NT2/D1 (cell line): ENCODE measurements around the gene RNASE7.
"Not testable (repeated sequence)": the region's sequence is repeated elsewhere in the genome, so short reads cannot be mapped to it uniquely, and the experiment has no call there.

Experiments
- DNase-seq: peaks from one replicate; pipeline ENCODE4 v3.0.0-alpha.2; 2011; ENCODE audit warnings: low read depth, low spot score
- H3K27me3 ChIP-seq: 2 replicates; pipeline ENCODE4 v1.6.0; 2011; ENCODE audit warnings: mild to moderate bottlenecking; ENCODE audit not compliant: insufficient read length, insufficient read depth
- H3K36me3 ChIP-seq: 2 replicates; pipeline ENCODE4 v1.6.1; 2011; ENCODE audit warnings: mild to moderate bottlenecking, low read length, mixed read lengths; ENCODE audit not compliant: insufficient read depth, insufficient read length
- H3K4me1 ChIP-seq: 2 replicates; pipeline ENCODE4 v1.5.1; 2011; ENCODE audit not compliant: insufficient read depth, insufficient read length
- H3K4me3 ChIP-seq: 2 replicates; pipeline ENCODE4 v1.5.1; 2011; ENCODE audit warnings: low read depth; ENCODE audit not compliant: insufficient read length
- H3K9ac ChIP-seq: 2 replicates; pipeline ENCODE4 v1.6.0; 2011; ENCODE audit warnings: low read depth; ENCODE audit not compliant: insufficient read length
- H3K9me3 ChIP-seq: 2 replicates; pipeline ENCODE4 v1.5.1; 2011; ENCODE audit warnings: mild to moderate bottlenecking, low read length; ENCODE audit not compliant: insufficient read depth
- SUZ12 ChIP-seq: IDR thresholded peaks from 2 replicates; pipeline ENCODE4 v1.6.1; 2011; ENCODE audit not compliant: insufficient read length, insufficient read depth; ENCODE audit errors: extremely low read depth
- YY1 ChIP-seq: IDR thresholded peaks from 2 replicates; pipeline ENCODE4 v1.6.1; 2011; ENCODE audit not compliant: insufficient read length, insufficient read depth
- ZNF274 ChIP-seq: IDR thresholded peaks from 2 replicates; pipeline ENCODE4 v1.6.1; 2011; ENCODE audit warnings: mild to moderate bottlenecking, low read depth, low read length

The RNASE7 gene

DNA sequence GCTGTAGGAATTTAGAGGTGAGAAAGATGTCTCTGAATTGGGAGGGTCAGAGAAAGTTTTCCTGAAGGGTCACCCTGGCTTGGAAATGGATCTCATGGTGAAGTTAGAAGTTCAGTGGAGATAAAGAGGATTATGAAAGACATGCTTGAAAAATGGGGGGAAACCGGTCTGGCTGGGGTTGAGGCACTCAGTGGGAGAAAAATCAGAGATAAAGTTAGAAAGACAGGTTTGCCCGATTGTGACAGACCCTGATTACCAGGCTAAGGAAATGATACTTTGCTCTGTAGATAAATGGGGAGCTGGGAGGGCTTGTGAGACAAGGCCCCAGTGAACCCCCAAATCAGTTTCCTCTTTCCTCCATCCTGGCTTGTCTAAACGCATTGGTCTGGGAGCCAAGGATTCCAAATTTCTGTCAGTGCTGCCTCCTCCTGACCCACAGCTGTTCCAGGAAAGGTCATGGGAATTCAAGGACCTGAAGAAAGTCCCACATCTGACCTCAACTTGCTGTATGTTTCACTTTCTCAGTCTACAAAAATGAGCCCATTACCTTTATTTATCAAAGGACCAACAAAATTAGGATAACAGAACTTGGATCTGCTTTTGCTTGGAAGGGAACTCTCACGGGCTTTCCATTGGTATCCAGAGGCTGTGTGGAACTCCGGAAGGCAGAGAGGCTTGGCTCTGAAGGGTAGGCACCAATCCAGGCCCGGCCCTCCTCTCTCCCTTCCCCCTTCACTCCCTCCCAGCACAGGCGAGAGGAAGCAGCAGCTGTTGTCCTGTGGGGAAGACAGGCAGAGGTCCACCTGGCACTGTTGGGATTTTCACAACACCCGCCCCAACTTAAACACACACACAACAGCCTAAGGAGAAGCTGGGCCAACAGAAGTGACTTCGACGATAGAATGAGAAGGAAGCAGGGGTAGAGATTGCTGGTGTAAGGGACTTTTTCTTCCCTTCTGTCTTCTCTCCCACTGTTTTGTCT is 3.4 kb upstream of the RNASE7 start:
- H3K4me1 ChIP-seq: no peaks in the 10 kb centered on the region
- H3K4me3 ChIP-seq: no peak overlapping the region
- no peaks in the 10 kb centered on the region for H3K9me3 ChIP-seq
- H3K27me3 ChIP-seq: no peaks in the 10 kb centered on the region
- DNase-seq: no peak
- H3K9ac ChIP-seq: no peak overlapping the region
- H3K36me3 ChIP-seq: no peaks in the 10 kb centered on the region
- TF ChIP-seq ZNF274 (no peak), SUZ12 (no peak), YY1 (no peak)

DNA sequence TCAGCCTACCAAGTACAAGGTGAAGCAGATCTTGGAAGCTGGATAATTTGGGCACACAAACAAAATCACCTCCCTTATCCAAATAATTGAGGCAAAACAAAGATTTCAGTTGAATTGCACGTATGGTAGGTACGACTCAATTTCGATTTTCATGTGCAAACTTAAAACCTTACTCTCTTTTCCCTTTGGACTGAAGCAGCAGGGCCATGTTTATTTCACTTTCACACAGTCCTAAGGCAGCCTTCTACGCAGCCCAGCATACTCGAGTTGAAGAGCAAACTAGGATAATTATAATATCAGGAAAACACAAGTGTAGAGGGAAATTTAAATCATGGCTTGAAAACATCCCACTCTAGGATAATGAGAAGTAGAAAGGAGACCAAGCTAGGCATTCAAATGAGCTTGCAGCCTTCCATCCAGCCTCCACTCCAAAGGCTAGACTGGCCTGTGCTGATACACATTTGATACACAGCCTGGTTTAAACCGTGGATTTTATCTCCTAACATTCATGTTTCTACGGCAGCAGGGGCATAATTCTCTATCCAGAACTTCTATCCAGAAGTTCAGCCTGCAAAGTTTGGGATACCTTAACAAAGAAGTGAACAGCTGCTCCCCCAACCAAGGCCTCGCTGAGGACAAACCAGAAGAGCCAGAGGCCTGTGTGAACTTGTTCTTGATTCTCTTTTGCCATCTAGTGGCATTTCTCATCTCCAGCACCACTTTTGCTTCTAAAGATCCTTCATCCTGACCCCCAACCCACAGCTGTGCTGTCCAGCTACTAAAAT is 2.4 kb upstream of the RNASE7 start:
- H3K27me3 ChIP-seq: no peaks in the 10 kb centered on the region
- peaks cover 3% of the 10 kb centered on the region for H3K4me1 ChIP-seq
- no peak for TF ChIP-seq YY1
- no peak for TF ChIP-seq SUZ12
- no peak for TF ChIP-seq ZNF274
- no peak overlapping the region for H3K9ac ChIP-seq
- DNase-seq: no peak
- H3K36me3 ChIP-seq: no peaks in the 10 kb centered on the region
- H3K4me3 ChIP-seq: no peak overlapping the region
- no peaks in the 10 kb centered on the region for H3K9me3 ChIP-seq

DNA sequence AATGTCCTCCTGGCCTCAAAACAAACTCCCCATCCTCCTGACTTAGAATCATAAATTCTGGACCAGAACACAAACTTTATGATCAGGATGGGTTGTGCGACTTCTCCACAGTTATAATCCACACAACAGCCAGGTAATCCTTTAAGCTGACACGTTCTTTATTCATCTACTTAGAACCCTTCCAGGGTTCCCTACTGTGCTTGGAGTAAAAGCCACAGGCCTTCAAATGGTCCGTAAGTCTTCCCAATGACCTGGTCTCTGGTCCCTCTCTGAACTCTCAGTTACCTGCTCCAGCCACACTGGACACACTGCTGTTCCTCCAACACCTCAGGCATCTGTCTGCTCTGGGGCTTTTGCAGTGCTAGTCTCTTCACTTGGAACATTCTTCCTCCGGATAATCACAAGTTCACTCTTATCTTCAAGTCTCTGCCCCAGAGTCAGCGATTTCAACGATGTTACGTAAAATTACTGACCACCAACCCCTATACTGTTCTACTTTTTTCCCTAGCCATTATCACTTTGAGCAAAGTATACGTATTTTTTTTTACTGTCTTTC is 1.7 kb upstream of the RNASE7 start:
- Histone ChIP-seq H3K27me3 (no peaks in the 10 kb centered on the region), H3K4me1 (peaks cover 3% of the 10 kb centered on the region), H3K9me3 (no peaks in the 10 kb centered on the region), H3K4me3 (no peak overlapping the region), H3K9ac (no peak overlapping the region), H3K36me3 (no peaks in the 10 kb centered on the region)
- DNase-seq: no peak
- no peak for TF ChIP-seq ZNF274
- TF ChIP-seq YY1: no peak
- TF ChIP-seq SUZ12: no peak

DNA sequence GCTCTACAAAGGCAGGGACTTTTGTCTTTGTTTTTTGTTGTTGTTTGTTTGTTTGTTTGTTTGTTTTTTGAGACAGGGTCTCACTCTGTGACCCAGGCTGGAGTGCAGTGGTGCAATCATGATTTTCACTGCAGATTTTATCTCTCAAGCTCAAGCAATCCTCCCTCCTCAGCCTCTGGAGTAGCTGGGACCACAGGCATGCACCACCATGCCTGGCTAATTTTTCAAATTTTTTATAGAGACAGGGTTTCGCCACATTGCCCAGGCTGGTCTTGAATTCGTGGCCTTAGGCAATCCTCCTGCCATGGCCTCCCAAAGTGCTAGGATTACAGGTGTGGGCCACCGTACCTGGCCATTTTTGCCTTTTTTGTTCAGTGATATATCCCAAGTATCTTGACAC is 1.2 kb upstream of the RNASE7 start:
- H3K9ac ChIP-seq, H3K4me1 ChIP-seq, H3K36me3 ChIP-seq, H3K9me3 ChIP-seq, DNase-seq, H3K4me3 ChIP-seq, H3K27me3 ChIP-seq: not testable (repeated sequence)

DNA sequence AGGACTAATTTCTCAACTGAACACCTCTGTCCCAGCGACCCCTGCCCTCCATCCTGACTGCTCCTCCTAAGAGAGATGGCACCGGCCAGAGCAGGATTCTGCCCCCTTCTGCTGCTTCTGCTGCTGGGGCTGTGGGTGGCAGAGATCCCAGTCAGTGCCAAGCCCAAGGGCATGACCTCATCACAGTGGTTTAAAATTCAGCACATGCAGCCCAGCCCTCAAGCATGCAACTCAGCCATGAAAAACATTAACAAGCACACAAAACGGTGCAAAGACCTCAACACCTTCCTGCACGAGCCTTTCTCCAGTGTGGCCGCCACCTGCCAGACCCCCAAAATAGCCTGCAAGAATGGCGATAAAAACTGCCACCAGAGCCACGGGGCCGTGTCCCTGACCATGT is 756 bp downstream of the RNASE7 start:
- H3K9me3 ChIP-seq: no peaks in the 10 kb centered on the region
- no peaks in the 10 kb centered on the region for H3K36me3 ChIP-seq
- peaks cover 3% of the 10 kb centered on the region for H3K4me1 ChIP-seq
- no peak for TF ChIP-seq ZNF274
- no peak for TF ChIP-seq YY1
- TF ChIP-seq SUZ12: no peak
- no peak overlapping the region for H3K4me3 ChIP-seq
- H3K9ac ChIP-seq: no peak overlapping the region
- DNase-seq: no peak
- no peaks in the 10 kb centered on the region for H3K27me3 ChIP-seq

DNA sequence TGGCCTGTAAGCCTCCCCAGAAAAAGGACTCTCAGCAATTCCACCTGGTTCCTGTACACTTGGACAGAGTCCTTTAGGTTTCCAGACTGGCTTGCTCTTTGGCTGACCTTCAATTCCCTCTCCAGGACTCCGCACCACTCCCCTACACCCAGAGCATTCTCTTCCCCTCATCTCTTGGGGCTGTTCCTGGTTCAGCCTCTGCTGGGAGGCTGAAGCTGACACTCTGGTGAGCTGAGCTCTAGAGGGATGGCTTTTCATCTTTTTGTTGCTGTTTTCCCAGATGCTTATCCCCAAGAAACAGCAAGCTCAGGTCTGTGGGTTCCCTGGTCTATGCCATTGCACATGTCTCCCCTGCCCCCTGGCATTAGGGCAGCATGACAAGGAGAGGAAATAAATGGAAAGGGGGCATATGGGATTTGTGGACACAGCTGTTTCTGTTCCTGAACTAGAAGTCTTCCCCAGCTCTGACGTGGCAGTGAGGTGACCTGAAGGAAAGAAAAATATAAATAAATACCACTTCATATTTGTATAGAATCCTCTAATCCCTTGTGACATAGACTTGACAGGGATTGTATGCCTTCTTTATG is 1.3 kb downstream of the RNASE7 start:
- no peaks in the 10 kb centered on the region for H3K9me3 ChIP-seq
- H3K36me3 ChIP-seq: no peaks in the 10 kb centered on the region
- no peak overlapping the region for H3K4me3 ChIP-seq
- H3K27me3 ChIP-seq: no peaks in the 10 kb centered on the region
- H3K9ac ChIP-seq: no peak overlapping the region
- no peak for DNase-seq
- TF ChIP-seq YY1 (no peak), SUZ12 (no peak), ZNF274 (no peak)
- peaks cover 3% of the 10 kb centered on the region for H3K4me1 ChIP-seq

DNA sequence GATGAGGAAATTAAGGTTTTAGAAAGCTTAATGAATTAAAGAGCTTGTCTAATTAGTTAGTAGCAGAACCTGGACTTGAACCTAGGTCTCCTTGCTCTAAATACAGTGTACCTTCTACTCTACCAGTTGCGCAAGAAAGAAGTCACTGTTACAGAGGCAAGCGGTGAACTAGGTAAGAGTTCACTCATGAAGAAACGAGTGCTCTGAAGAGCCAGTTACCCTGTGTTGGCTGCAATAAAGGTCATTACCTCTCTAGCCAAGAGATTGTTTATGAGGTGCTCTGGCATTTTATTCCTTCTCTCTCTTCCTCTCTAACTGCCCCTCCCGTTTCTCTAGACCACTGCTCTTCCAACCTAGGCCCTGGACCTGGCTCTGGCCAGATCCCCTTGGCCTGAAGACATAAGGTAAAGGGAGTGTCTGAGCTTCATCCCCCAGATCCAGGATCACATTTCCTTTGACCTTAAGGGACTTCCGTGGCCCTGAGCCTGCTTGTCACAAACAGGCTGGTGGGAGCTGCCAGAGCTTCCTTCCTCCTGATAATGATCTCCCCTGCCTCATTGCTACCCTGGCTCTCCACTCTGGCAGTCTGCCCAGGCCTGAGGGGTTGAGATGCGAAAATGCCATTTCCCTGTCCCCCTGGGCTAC is 1.9 kb downstream of the RNASE7 start:
- no peak for DNase-seq
- no peak overlapping the region for H3K4me3 ChIP-seq

More for the DNA sequence above, 1.9 kb downstream of the RNASE7 start:
- Histone ChIP-seq H3K27me3 (no peaks in the 10 kb centered on the region), H3K36me3 (no peaks in the 10 kb centered on the region), H3K9me3 (no peaks in the 10 kb centered on the region), H3K9ac (no peak overlapping the region), H3K4me1 (peaks cover 3% of the 10 kb centered on the region)
- no peak for TF ChIP-seq YY1
- no peak for TF ChIP-seq ZNF274
- no peak for TF ChIP-seq SUZ12
